ENCODE results near the gene PRSS12.

- TF ChIP-seq CTCF (IDR thresholded peaks at IDR 0.05) = no peak
- TF ChIP-seq EP300 (IDR thresholded peaks at IDR 0.05) = no peak
- no peak for TF ChIP-seq POLR2A (IDR thresholded peaks at IDR 0.05)
These were observed 21.5 kb downstream of the PRSS12 start for GRCh38 chr4:118331352-118331751.

All from stomach (tissue), 4 donors.